Measurements from ENCODE around the gene GABRB1. TPM values are rescaled to one million over a fixed set of nuclear protein-coding genes. Genes with fewer than 3 reads are reported as not detected.

GABRB1 gene
- total and polyA plus RNA-seq, 2 of the 8 experiments (the other 6 are each of a cell fraction or from before 2014, with no cell fraction given) = 0.22 to 0.38 TPM

DNA sequence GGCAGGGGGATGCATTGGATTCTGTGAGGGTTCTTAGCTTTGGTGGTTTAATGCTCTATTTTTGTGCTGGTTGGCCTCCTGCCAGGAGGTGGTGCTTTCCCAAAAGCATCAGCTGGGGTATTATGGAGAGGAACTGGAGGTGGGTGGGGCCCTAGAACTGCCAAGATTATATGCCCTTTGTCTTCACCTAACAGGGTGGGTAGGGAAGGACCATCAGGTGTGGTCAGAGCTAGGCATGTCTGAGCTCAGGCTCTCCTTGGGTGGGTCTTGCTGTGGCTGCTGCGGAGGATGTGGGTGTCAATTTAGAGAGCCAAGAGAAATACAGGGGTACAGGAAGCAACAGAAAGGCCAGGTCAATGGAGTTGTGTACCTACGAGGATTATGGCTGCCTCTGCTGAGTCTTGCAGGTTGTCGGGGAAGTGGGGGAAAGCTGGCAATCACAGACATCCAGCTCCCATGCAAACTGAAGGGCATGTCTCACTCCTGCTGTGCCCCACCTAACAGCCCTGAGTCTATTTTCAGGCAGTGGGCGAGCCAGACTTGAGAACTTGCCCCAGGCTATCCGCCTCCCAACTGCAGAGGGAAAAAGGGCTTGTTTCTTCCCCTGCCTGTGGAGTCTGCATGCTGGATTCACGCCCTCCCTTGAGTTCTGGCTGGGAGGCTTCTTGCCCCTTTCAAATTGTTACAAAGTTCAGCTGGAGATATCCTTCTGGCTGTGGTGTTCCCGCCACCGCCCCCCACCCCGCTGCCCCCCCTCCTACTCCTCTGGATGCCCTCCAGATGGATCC is 220.2 kb downstream of the GABRB1 start (continued):
- TF ChIP-seq KDM4A (IDR thresholded peaks at IDR 0.05; ENCODE audit: low read depth, low read length, severe bottlenecking) = no peak
- no peak for TF ChIP-seq SUZ12 (IDR thresholded peaks at IDR 0.05; ENCODE audit: low read length)

Measured in H1 (cell line).